ENCODE data around the gene RASGRF1.

- TF ChIP-seq, protein P1, sequence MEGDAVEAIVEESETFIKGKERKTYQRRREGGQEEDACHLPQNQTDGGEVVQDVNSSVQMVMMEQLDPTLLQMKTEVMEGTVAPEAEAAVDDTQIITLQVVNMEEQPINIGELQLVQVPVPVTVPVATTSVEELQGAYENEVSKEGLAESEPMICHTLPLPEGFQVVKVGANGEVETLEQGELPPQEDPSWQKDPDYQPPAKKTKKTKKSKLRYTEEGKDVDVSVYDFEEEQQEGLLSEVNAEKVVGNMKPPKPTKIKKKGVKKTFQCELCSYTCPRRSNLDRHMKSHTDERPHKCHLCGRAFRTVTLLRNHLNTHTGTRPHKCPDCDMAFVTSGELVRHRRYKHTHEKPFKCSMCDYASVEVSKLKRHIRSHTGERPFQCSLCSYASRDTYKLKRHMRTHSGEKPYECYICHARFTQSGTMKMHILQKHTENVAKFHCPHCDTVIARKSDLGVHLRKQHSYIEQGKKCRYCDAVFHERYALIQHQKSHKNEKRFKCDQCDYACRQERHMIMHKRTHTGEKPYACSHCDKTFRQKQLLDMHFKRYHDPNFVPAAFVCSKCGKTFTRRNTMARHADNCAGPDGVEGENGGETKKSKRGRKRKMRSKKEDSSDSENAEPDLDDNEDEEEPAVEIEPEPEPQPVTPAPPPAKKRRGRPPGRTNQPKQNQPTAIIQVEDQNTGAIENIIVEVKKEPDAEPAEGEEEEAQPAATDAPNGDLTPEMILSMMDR (IDR thresholded peaks at IDR 0.05): no peak
- no peak for TF ChIP-seq POLR2A (IDR thresholded peaks at IDR 0.05)
These were observed 156.5 kb downstream of the RASGRF1 start for GRCh38 chr15:78933823-78934654.
